ENCODE measurements around the gene CDC42EP1. TPM values are rescaled to one million over a fixed set of nuclear protein-coding genes. Genes with fewer than 3 reads are reported as not detected.
"Not testable (repeated sequence)": the region's sequence is repeated elsewhere in the genome, so short reads cannot be mapped to it uniquely, and the experiment has no call there.

The CDC42EP1 gene
- total RNA-seq, 1 donor from 2014 or later, result 52.6 TPM

GRCh38 chr22:37589636-37590035, 29.4 kb downstream of the CDC42EP1 start:
- Mint-ChIP-seq H3K27me3 (peaks cover 3% of the 10 kb centered on the region), H3K27ac (no peak overlapping the region), H3K9me3 (ENCODE audit: low read depth) (no peaks in the 10 kb centered on the region), H3K4me1 (ENCODE audit: low read depth) (peaks cover 21% of the 10 kb centered on the region), H3K36me3 (ENCODE audit: insufficient read depth) (no peaks in the 10 kb centered on the region), H3K4me3 (ENCODE audit: low read depth) (no peak overlapping the region)
- no peak for DNase-seq (ENCODE audit: low spot score, unreplicated experiment)
- TF ChIP-seq, protein P1, sequence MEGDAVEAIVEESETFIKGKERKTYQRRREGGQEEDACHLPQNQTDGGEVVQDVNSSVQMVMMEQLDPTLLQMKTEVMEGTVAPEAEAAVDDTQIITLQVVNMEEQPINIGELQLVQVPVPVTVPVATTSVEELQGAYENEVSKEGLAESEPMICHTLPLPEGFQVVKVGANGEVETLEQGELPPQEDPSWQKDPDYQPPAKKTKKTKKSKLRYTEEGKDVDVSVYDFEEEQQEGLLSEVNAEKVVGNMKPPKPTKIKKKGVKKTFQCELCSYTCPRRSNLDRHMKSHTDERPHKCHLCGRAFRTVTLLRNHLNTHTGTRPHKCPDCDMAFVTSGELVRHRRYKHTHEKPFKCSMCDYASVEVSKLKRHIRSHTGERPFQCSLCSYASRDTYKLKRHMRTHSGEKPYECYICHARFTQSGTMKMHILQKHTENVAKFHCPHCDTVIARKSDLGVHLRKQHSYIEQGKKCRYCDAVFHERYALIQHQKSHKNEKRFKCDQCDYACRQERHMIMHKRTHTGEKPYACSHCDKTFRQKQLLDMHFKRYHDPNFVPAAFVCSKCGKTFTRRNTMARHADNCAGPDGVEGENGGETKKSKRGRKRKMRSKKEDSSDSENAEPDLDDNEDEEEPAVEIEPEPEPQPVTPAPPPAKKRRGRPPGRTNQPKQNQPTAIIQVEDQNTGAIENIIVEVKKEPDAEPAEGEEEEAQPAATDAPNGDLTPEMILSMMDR (IDR thresholded peaks at IDR 0.05; ENCODE audit: unreplicated experiment), result no peak

- H3K4me3 Mint-ChIP-seq (ENCODE audit: low read depth); DNase-seq (ENCODE audit: low spot score, unreplicated experiment); H3K9me3 Mint-ChIP-seq (ENCODE audit: low read depth); H3K27ac Mint-ChIP-seq; H3K36me3 Mint-ChIP-seq (ENCODE audit: insufficient read depth); H3K27me3 Mint-ChIP-seq: not testable (repeated sequence)
- H3K4me1 Mint-ChIP-seq (ENCODE audit: low read depth), result peaks cover 18% of the 10 kb centered on the region
Measured at GRCh38 chr22:37591081-37591480, 30.8 kb downstream of the CDC42EP1 start.

GRCh38 chr22:37591823-37592404, 31.6 kb downstream of the CDC42EP1 start:
- peak overlapping the region; percentile 41 for H3K27ac Mint-ChIP-seq
- H3K4me3 Mint-ChIP-seq (ENCODE audit: low read depth), result no peak overlapping the region

GRCh38 chr22:37594237-37594636, 34.0 kb downstream of the CDC42EP1 start:
- Mint-ChIP-seq H3K27ac (no peak overlapping the region), H3K36me3 (ENCODE audit: insufficient read depth) (no peaks in the 10 kb centered on the region), H3K9me3 (ENCODE audit: low read depth) (no peaks in the 10 kb centered on the region), H3K4me1 (ENCODE audit: low read depth) (peaks cover 14% of the 10 kb centered on the region), H3K27me3 (no peaks in the 10 kb centered on the region), H3K4me3 (ENCODE audit: low read depth) (no peak overlapping the region)
- no peak for DNase-seq (ENCODE audit: low spot score, unreplicated experiment)
- TF ChIP-seq, protein P1 (IDR thresholded peaks at IDR 0.05; ENCODE audit: unreplicated experiment), result no peak

More at GRCh38 chr22:37591823-37592404, 31.6 kb downstream of the CDC42EP1 start:
- peaks cover 18% of the 10 kb centered on the region for H3K4me1 Mint-ChIP-seq (ENCODE audit: low read depth)
- TF ChIP-seq, protein P1 (IDR thresholded peaks at IDR 0.05; ENCODE audit: unreplicated experiment), result no peak
- H3K9me3 Mint-ChIP-seq (ENCODE audit: low read depth), result no peaks in the 10 kb centered on the region
- H3K36me3 Mint-ChIP-seq (ENCODE audit: insufficient read depth), result no peaks in the 10 kb centered on the region
- H3K27me3 Mint-ChIP-seq, result no peaks in the 10 kb centered on the region
- no peak for DNase-seq (ENCODE audit: low spot score, unreplicated experiment)

DNA sequence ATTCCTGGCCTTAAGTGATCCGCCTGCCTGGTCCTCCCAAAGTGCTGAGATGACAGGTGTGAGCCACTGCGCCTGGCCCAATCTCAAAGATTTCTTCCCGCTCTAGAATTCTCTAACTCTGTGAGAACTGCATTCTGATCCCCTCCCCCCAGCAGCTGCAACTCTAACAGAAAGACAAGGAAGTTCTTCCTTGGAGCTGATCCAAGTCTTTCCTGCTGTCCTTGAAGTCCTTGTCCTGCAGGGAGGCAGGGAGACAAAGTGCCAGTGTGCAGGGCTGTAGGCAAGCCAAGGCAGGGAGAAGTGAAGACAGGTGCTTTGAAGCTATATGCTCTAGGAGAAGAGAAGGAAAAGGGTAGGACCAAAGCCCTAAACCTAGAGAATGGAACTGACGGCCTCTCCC, 38.9 kb downstream of the CDC42EP1 start:
- Mint-ChIP-seq H3K4me3 (ENCODE audit: low read depth) (no peak overlapping the region), H3K4me1 (ENCODE audit: low read depth) (peaks cover 12% of the 10 kb centered on the region), H3K9me3 (ENCODE audit: low read depth) (no peaks in the 10 kb centered on the region), H3K27ac (no peak overlapping the region), H3K36me3 (ENCODE audit: insufficient read depth) (no peaks in the 10 kb centered on the region), H3K27me3 (no peaks in the 10 kb centered on the region)
- DNase-seq (ENCODE audit: low spot score, unreplicated experiment), result no peak
- TF ChIP-seq, protein P1 (IDR thresholded peaks at IDR 0.05; ENCODE audit: unreplicated experiment), result no peak

DNA sequence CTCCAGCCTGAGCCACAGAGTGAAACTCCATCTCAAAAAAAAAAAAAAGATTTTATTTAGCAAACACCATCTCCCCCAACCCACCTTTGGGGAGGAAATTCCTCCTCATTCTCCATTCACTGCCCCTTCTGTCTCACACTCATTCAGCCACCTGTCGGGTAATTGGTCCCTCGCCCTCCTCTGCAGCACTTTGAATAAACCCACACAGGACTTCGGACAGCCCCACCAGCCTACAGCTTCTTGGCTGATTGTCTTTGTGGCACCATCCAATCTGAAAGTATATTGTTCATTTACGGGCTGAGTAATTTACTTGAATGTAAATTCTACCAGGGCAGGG, 40.9 kb downstream of the CDC42EP1 start:
- no peak for DNase-seq (ENCODE audit: low spot score, unreplicated experiment)
- TF ChIP-seq, protein P1 (IDR thresholded peaks at IDR 0.05; ENCODE audit: unreplicated experiment), result no peak
- Mint-ChIP-seq H3K9me3 (ENCODE audit: low read depth) (no peaks in the 10 kb centered on the region), H3K4me3 (ENCODE audit: low read depth) (peak overlapping the region; percentile 44), H3K4me1 (ENCODE audit: low read depth) (peaks cover 17% of the 10 kb centered on the region), H3K27ac (peak overlapping the region; percentile 90), H3K36me3 (ENCODE audit: insufficient read depth) (no peaks in the 10 kb centered on the region), H3K27me3 (no peaks in the 10 kb centered on the region)

All from progenitor cell of endocrine pancreas (in vitro differentiated cells).